Hepatocyte (in vitro differentiated cells): Measurements from ENCODE around the gene SLFN14. TPM values are rescaled to one million over a fixed set of nuclear protein-coding genes. Genes with fewer than 3 reads are reported as not detected.

Source experiments
- DNase-seq: peaks from one replicate; pipeline ENCODE4 v3.0.0-alpha.2; 2016; ENCODE audit warnings: low spot score
- H2AFZ ChIP-seq: fragments of 200-600 bp; sonication (generic); 2 replicates; pipeline ENCODE4 v1.6.0; 2016; ENCODE audit warnings: antibody characterized with exemption, mild to moderate bottlenecking
- H3K27ac ChIP-seq: fragments of 200-600 bp; sonication (generic); 2 replicates; pipeline ENCODE4 v1.5.1; 2016; ENCODE audit warnings: mild to moderate bottlenecking
- H3K27me3 ChIP-seq: fragments of 200-600 bp; sonication (generic); 2 replicates; pipeline ENCODE4 v1.6.1; 2016
- H3K36me3 ChIP-seq: fragments of 200-600 bp; sonication (generic); replicated peaks from 2 replicates; pipeline ENCODE4 v1.5.1; 2016; ENCODE audit warnings: low read depth; ENCODE audit not compliant: insufficient read depth
- H3K4me1 ChIP-seq: fragments of 200-600 bp; sonication (generic); 2 replicates; pipeline ENCODE4 v1.5.1; 2016; ENCODE audit warnings: mild to moderate bottlenecking, moderate library complexity; ENCODE audit not compliant: insufficient read depth
- H3K4me2 ChIP-seq: fragments of 200-600 bp; sonication (generic); 2 replicates; pipeline ENCODE4 v1.6.0; 2016
- H3K4me3 ChIP-seq: fragments of 200-600 bp; sonication (generic); 2 replicates; pipeline ENCODE4 v1.5.1; 2016; ENCODE audit warnings: mild to moderate bottlenecking
- H3K79me2 ChIP-seq: fragments of 200-600 bp; sonication (generic); 2 replicates; pipeline ENCODE4 v1.6.0; 2017; ENCODE audit warnings: mild to moderate bottlenecking
- H3K9me2 ChIP-seq: fragments of 200-600 bp; sonication (generic); replicated peaks from 2 replicates; pipeline ENCODE4 v1.6.0; 2017; ENCODE audit warnings: mild to moderate bottlenecking; ENCODE audit not compliant: insufficient read depth
- H3K9me3 ChIP-seq: fragments of 200-600 bp; sonication (generic); 2 replicates; pipeline ENCODE4 v1.5.1; 2016; ENCODE audit warnings: low read depth, mild to moderate bottlenecking
- H4K20me1 ChIP-seq: fragments of 200-600 bp; sonication (generic); 2 replicates; pipeline ENCODE4 v1.6.0; 2016; ENCODE audit warnings: mild to moderate bottlenecking; ENCODE audit not compliant: insufficient read depth, poor library complexity, severe bottlenecking
- EZH2 ChIP-seq: fragments of 200-600 bp; sonication (generic); IDR thresholded peaks from 2 replicates; pipeline ENCODE4 v1.6.1; 2016; ENCODE audit warnings: antibody characterized with exemption, mild to moderate bottlenecking, borderline replicate concordance
- EZH2phosphoT487 ChIP-seq: fragments of 200-600 bp; sonication (generic); IDR thresholded peaks from one replicate; pipeline ENCODE4 v1.6.1; 2018; ENCODE audit warnings: antibody characterized with exemption, mild to moderate bottlenecking, low read depth, moderate library complexity; ENCODE audit not compliant: unreplicated experiment, severe bottlenecking
- WGBS: methylation state at CpG from one replicate; pipeline ENCODE4 v1.1.6; 2016; ENCODE audit warnings: low lambda C conversion rate; ENCODE audit errors: missing lambda C conversion rate; 5-methylcytosine and 5-hydroxymethylcytosine counted together
- polyA plus RNA-seq: library from polyadenylated mRNA; unstranded; fragments of >200 nt; fragmentation: Nextera tagmentation; extraction: Ambion mirVana; gene quantifications from 2 replicates; pipeline ENCODE4 v1.2.1, GENCODE V29; 2016
- total RNA-seq: library from RNA; depleted of rRNA; stranded (reverse); fragments of >200 nt; gene quantifications from 2 replicates; pipeline ENCODE4 v1.2.3, GENCODE V29; 2014
- TF ChIP-seq, protein P1 (sequence below): fragments of 200-600 bp; sonication (generic); IDR thresholded peaks from 2 replicates; pipeline ENCODE4 v1.5.1; 2016; ENCODE audit warnings: antibody characterized with exemption, mild to moderate bottlenecking; ENCODE audit not compliant: poor library complexity

Gene SLFN14
- total and polyA plus RNA-seq, 2 experiments from 2014 or later: not detected

DNA sequence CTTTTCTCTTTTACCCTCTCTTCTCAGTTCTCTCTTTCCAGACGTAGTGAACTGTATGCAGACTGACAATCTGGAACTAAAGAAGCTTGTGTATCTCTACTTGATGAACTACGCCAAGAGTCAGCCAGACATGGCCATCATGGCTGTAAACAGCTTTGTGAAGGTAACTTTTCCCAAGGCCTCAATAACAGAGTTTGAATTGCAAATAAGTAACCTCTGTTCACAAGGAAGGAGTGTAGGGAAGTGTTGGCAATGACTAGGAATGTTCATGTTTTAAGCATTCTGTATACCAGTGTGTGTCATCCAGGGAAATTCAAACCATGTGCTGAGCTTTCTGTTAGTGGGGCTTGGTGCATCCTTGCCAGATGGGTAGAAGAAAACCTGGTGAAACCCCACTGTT, 45.1 kb upstream of the SLFN14 start:
- no peak for DNase-seq
- TF ChIP-seq EZH2phosphoT487 (no peak), EZH2 (no peak)
- TF ChIP-seq, protein P1, sequence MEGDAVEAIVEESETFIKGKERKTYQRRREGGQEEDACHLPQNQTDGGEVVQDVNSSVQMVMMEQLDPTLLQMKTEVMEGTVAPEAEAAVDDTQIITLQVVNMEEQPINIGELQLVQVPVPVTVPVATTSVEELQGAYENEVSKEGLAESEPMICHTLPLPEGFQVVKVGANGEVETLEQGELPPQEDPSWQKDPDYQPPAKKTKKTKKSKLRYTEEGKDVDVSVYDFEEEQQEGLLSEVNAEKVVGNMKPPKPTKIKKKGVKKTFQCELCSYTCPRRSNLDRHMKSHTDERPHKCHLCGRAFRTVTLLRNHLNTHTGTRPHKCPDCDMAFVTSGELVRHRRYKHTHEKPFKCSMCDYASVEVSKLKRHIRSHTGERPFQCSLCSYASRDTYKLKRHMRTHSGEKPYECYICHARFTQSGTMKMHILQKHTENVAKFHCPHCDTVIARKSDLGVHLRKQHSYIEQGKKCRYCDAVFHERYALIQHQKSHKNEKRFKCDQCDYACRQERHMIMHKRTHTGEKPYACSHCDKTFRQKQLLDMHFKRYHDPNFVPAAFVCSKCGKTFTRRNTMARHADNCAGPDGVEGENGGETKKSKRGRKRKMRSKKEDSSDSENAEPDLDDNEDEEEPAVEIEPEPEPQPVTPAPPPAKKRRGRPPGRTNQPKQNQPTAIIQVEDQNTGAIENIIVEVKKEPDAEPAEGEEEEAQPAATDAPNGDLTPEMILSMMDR: no peak
- Histone ChIP-seq H3K9me2 (no peaks in the 10 kb centered on the region), H3K9me3 (no peaks in the 10 kb centered on the region), H3K36me3 (no peaks in the 10 kb centered on the region), H3K79me2 (peaks cover 2% of the 10 kb centered on the region), H3K4me3 (no peak overlapping the region), H2AFZ (no peak overlapping the region), H3K27ac (no peak overlapping the region), H3K4me2 (no peak overlapping the region), H3K27me3 (no peaks in the 10 kb centered on the region), H3K4me1 (no peaks in the 10 kb centered on the region), H4K20me1 (no peaks in the 10 kb centered on the region)
- WGBS: 88% methylated on average over 2 of the region's 2 CpGs

DNA sequence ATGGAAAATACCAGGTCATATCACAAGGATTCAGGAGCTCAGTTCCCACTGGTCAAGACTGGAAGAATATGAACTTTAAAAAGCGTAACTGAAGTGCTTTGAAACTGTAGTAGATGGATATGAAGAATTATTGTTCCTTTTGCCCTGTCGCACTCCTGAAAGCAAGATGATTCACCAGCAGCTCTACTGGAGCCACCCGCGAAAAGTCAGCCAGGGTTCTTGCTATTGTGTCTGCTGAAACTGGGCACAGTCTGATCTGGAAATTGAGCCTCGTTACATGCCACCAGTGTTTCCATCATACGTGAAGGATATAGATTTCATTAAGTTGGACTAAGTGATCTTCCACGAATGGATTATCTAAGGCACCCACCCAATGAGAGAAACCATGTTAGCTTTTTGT, 43.1 kb upstream of the SLFN14 start:
- DNase-seq: no peak
- Histone ChIP-seq H3K9me3 (no peaks in the 10 kb centered on the region), H2AFZ (no peak overlapping the region), H3K27me3 (no peaks in the 10 kb centered on the region), H3K4me1 (no peaks in the 10 kb centered on the region), H3K4me3 (no peak overlapping the region), H3K79me2 (peaks cover 15% of the 10 kb centered on the region), H3K4me2 (no peak overlapping the region), H3K9me2 (no peaks in the 10 kb centered on the region), H3K36me3 (peaks cover 6% of the 10 kb centered on the region), H3K27ac (no peak overlapping the region), H4K20me1 (peaks cover 1% of the 10 kb centered on the region)
- WGBS: 96% methylated on average over 7 of the region's 7 CpGs
- no peak for TF ChIP-seq EZH2
- TF ChIP-seq EZH2phosphoT487: no peak
- TF ChIP-seq, protein P1: no peak

DNA sequence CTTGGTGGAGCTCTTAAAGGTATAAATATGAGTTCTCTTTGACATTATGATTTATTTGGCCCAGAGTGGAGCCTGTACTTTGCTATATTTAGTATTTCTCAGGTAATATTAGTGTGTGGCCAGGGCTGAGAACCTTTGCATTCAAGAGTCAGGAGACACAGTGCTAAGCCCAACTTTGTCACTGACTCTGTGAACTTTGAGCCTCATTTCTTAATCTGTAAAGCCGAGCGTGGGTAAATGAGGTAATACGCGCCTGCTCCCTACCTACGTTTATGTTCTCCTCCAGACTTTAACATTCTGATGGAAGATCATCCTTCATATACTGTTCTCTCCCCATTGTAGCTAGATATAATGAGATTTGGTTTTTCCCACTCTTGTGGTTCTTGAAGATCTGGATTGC, 37.0 kb upstream of the SLFN14 start:
- 71% methylated on average over 5 of the region's 5 CpGs for WGBS
- H3K9me2 ChIP-seq: no peaks in the 10 kb centered on the region
- no peak overlapping the region for H3K4me2 ChIP-seq
- H2AFZ ChIP-seq: no peak overlapping the region
- peaks cover 12% of the 10 kb centered on the region for H3K36me3 ChIP-seq
- H3K9me3 ChIP-seq: no peaks in the 10 kb centered on the region
- peaks cover 15% of the 10 kb centered on the region for H4K20me1 ChIP-seq
- H3K79me2 ChIP-seq: peaks cover 73% of the 10 kb centered on the region
- TF ChIP-seq, protein P1: no peak
- TF ChIP-seq EZH2phosphoT487: no peak
- no peak for TF ChIP-seq EZH2
- DNase-seq: peak; percentile 20
- H3K4me3 ChIP-seq: no peak overlapping the region
- H3K27me3 ChIP-seq: no peaks in the 10 kb centered on the region
- H3K4me1 ChIP-seq: no peaks in the 10 kb centered on the region
- H3K27ac ChIP-seq: peak overlapping the region; percentile 42
